ENCODE data around the gene ENOX1.

The ENOX1 gene

GRCh38 chr13:43487461-43487860, 299.3 kb downstream of the ENOX1 start:
- DNase-seq (ENCODE audit: low read depth in 2 of 2), result no peak

GRCh38 chr13:43484432-43485225, 302.1 kb downstream of the ENOX1 start:
- DNase-seq (ENCODE audit: low read depth in 2 of 2), result no peak

GRCh38 chr13:43483930-43484329, 302.8 kb downstream of the ENOX1 start:
- DNase-seq (ENCODE audit: low read depth in 2 of 2), result no peak

GRCh38 chr13:43482641-43483040, 304.1 kb downstream of the ENOX1 start:
- no peak for DNase-seq (ENCODE audit: low read depth in 2 of 2)

GRCh38 chr13:43482026-43482425, 304.7 kb downstream of the ENOX1 start:
- no peak for DNase-seq (ENCODE audit: low read depth in 2 of 2)

- no peak for DNase-seq (ENCODE audit: low read depth in 2 of 2)
Measured at GRCh38 chr13:43478902-43479301, 307.9 kb downstream of the ENOX1 start.

GRCh38 chr13:43478211-43478610, 308.6 kb downstream of the ENOX1 start:
- DNase-seq (ENCODE audit: low read depth in 2 of 2), result no peak

- no peak for DNase-seq (ENCODE audit: low read depth in 2 of 2)
Measured at GRCh38 chr13:43475140-43475539, 311.6 kb downstream of the ENOX1 start.

GRCh38 chr13:43473437-43473836, 313.3 kb downstream of the ENOX1 start:
- no peak for DNase-seq (ENCODE audit: low read depth in 2 of 2)

- DNase-seq (ENCODE audit: low read depth in 2 of 2), result no peak
Measured at GRCh38 chr13:43472980-43473379, 313.8 kb downstream of the ENOX1 start.

GRCh38 chr13:43472339-43472738, 314.4 kb downstream of the ENOX1 start:
- DNase-seq (ENCODE audit: low read depth in 2 of 2), result no peak

GRCh38 chr13:43470610-43471009, 316.2 kb downstream of the ENOX1 start:
- no peak for DNase-seq (ENCODE audit: low read depth in 2 of 2)

GRCh38 chr13:43469791-43470190, 317.0 kb downstream of the ENOX1 start:
- DNase-seq (ENCODE audit: low read depth in 2 of 2), result no peak

GRCh38 chr13:43464578-43465264, 322.1 kb downstream of the ENOX1 start:
- DNase-seq (ENCODE audit: low read depth in 2 of 2), result no peak

- no peak for DNase-seq (ENCODE audit: low read depth in 2 of 2)
Measured at GRCh38 chr13:43448605-43449336, 338.0 kb downstream of the ENOX1 start.

- no peak for DNase-seq (ENCODE audit: low read depth in 2 of 2)
Measured at GRCh38 chr13:43446126-43446525, 340.6 kb downstream of the ENOX1 start.

- DNase-seq (ENCODE audit: low read depth in 2 of 2), result no peak
Measured at GRCh38 chr13:43445668-43446067, 341.1 kb downstream of the ENOX1 start.

- no peak for DNase-seq (ENCODE audit: low read depth in 2 of 2)
Measured at GRCh38 chr13:43444081-43444480, 342.7 kb downstream of the ENOX1 start.

GRCh38 chr13:43441899-43442499, 344.8 kb downstream of the ENOX1 start:
- no peak for DNase-seq (ENCODE audit: low read depth in 2 of 2)

- DNase-seq (ENCODE audit: low read depth in 2 of 2), result no peak
Measured at GRCh38 chr13:43441464-43441863, 345.3 kb downstream of the ENOX1 start.

- no peak for DNase-seq (ENCODE audit: low read depth in 2 of 2)
Measured at GRCh38 chr13:43434191-43434590, 352.6 kb downstream of the ENOX1 start.

- DNase-seq (ENCODE audit: low read depth in 2 of 2), result no peak
Measured at GRCh38 chr13:43433691-43434141, 353.1 kb downstream of the ENOX1 start.

Measured in stimulated activated CD8-positive, alpha-beta memory T cell treated with anti-CD3 and anti-CD28 coated beads, Interleukin-2, amount 100 ng/mL, for 1 hour (primary cell).